Measurements from ENCODE around the gene DNAJC7. TPM values are rescaled to one million over a fixed set of nuclear protein-coding genes. Genes with fewer than 3 reads are reported as not detected.

The DNAJC7 gene
- total and polyA plus RNA-seq, 8 donors, result 62.1 to 161 (median 137) TPM

DNA sequence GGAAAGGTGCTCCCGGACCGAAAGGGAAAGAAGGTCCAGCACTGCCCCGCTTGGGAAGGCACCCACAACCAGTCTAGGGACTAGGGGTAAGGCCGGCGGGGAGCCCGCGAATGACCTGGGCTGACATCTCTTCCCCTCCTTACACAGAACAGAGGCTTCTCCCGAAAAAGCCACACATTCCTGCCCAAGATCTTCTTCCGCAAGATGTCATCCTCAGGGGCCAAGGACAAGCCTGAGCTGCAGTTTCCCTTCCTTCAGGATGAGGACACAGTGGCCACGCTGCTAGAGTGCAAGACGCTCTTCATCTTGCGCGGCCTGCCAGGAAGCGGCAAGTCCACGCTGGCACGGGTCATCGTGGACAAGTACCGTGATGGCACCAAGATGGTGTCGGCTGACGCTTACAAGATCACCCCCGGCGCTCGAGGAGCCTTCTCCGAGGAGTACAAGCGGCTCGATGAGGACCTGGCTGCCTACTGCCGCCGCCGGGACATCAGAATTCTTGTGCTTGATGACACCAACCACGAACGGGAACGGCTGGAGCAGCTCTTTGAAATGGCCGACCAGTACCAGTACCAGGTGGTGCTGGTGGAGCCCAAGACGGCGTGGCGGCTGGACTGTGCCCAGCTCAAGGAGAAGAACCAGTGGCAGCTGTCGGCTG is 49.2 kb downstream of the DNAJC7 start:
- Histone ChIP-seq H3K9me3 (no peaks in the 10 kb centered on the region), H3K36me3 (peaks cover 0 to 45% of the 10 kb centered on the region in 2 donors), H3K27me3 (no peaks in the 10 kb centered on the region), H3K4me1 (peaks cover 3 to 59% of the 10 kb centered on the region in 2 donors), H3K27ac (peak overlapping the region in 1 of 2 donors; percentile 80), H3K4me3 (peak overlapping the region; percentile 63 to 83)
- ATAC-seq, result no peak
- TF ChIP-seq CTCF (IDR thresholded peaks at IDR 0.05), result no peak
- DNase-seq, result peak in 1 of 4 donors; percentile 77
- intact Hi-C loops (cut with DNase I), result loop anchor here in 1 of 2 donors (10.0 kb wide), 1 partner anchor 47 kb away; the partner anchor contains the start of gene DNAJC7

DNA sequence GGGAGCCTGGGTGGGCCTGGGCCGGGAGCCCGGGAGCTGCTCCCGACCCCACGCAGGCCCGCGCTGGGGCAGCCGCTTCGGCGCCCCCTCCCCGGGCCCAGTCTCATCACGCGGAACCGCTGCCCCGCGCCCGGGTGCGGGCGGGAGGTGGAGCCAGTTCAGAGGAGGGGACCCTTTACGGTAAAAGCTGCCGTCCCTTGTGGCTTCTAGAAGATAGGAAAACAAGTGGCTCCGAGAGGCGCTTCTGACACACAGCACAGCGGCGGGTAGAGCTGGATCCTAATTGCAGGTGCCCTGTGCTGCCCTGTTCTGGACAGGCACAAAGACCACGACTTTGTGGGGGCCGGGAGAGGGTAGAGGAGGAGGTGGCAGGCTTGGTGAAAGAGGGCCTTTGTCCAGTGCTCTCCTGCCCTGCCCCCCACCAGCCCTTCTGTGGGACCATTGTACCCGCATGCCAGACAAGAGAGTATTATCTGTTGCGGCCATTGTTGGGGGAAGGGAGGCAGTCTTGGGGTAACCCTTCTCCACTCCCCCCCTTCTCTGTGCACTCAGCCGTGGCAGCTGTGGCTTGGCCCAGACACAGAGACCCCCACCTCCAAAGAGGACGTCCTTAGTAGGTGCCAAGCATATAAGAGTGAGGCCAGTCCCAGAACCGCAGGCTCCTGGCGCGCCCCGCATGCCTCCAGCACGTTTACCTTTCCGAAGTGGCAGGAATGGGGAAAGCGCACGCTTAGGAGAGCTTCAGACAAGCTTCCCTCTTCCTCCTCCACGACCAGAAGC is 49.9 kb downstream of the DNAJC7 start:
- Histone ChIP-seq H3K4me3 (peak overlapping the region; percentile 63 to 83), H3K4me1 (peaks cover 3 to 53% of the 10 kb centered on the region in 2 donors), H3K9me3 (no peaks in the 10 kb centered on the region), H3K27ac (peak overlapping the region; percentile 79 to 80), H3K36me3 (peaks cover 0 to 38% of the 10 kb centered on the region in 2 donors), H3K27me3 (no peaks in the 10 kb centered on the region)
- no peak for TF ChIP-seq CTCF (IDR thresholded peaks at IDR 0.05)
- intact Hi-C loops (cut with DNase I), result loop anchor here in 1 of 2 donors (10.0 kb wide), 1 partner anchor 47 kb away; the partner anchor contains the start of gene DNAJC7
- ATAC-seq (peak; percentile 6), DNase-seq (peak in 2 of 4 donors; percentile 36 to 83)

DNA sequence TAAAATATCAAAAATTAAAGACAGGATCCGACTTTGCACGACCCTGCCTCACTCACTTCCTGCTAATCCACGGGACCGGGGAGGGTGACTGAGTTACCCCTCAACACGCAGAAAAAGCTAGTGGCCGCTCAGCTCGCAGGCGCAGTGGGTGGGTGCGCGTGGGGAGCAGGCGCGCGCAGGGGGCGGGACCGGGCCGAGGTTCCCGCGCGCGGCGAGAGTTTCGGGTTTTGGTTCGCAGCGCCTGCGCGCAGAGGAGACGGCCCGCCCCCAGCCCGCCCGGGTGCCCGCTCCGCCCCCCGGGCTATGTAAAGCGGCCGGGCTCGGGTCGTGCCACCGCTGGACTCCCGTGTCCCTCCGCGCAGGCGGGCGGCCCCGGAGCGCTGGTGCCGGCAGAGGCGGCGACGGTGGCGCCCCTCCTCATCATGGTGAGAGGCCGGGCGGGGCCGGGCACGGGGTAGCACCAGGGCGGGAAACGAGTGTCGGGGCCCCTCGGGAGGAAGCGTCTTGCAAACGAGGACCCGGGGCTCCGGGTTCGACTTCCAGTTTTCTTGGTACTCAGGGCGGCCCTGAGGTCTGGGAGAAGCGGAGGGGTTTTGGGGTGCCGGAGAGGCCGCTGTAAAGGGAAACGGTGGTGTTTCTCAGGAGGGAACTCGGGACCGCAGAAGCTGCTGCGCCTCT is 50.6 kb downstream of the DNAJC7 start, which contains the start of gene CNP:
Gene CNP (plus strand): TSS at position 333 of the 678 bp plus-strand sequence. CDS start 90 bp downstream, at position 423.
- Histone ChIP-seq H3K27ac (peak within 1 kb of the TSS; percentile 80 to 81), H3K4me1 (peaks cover 3 to 52% of the 10 kb centered on the region in 2 donors), H3K4me3 (peak within 1 kb of the TSS; percentile 63 to 83), H3K27me3 (no peaks in the 10 kb centered on the region), H3K36me3 (peaks cover 0 to 30% of the 10 kb centered on the region in 2 donors), H3K9me3 (no peaks in the 10 kb centered on the region)
- TF ChIP-seq CTCF (IDR thresholded peaks at IDR 0.05), result peak in 1 of 2 donors; percentile 17
- intact Hi-C loops (cut with DNase I), result loop anchor here in 1 of 2 donors (10.0 kb wide), 1 partner anchor 48 kb away; the partner anchor contains the start of gene DNAJC7
- DNase-seq, result peak; percentile 88 to 97 (median 93)
- peak; percentile 93 for ATAC-seq

GRCh38 chr17:41965694-41966462 is 51.4 kb downstream of the DNAJC7 start:
- Histone ChIP-seq H3K27ac (peak overlapping the region; percentile 80 to 81), H3K4me1 (peaks cover 3 to 48% of the 10 kb centered on the region in 2 donors), H3K36me3 (peaks cover 0 to 25% of the 10 kb centered on the region in 2 donors), H3K4me3 (peak overlapping the region; percentile 63 to 83), H3K27me3 (no peaks in the 10 kb centered on the region), H3K9me3 (no peaks in the 10 kb centered on the region)
- ATAC-seq (peak; percentile 81), DNase-seq (peak; percentile 27 to 84 (median 80))
- TF ChIP-seq CTCF (IDR thresholded peaks at IDR 0.05), result no peak
- intact Hi-C loops (cut with DNase I), result loop anchor here in 1 of 2 donors (10.0 kb wide), 1 partner anchor 49 kb away; the partner anchor contains the start of gene DNAJC7
